GM19455 (cell line): ENCODE results near the gene SSTR5.
"Not testable (repeated sequence)": the region's sequence is repeated elsewhere in the genome, so short reads cannot be mapped to it uniquely, and the experiment has no call there.

Source experiments
- ATAC-seq: cut with Tn5 transposase; IDR thresholded peaks from one replicate; pipeline ENCODE4 v1.9.1; 2021; ENCODE audit not compliant: unreplicated experiment

SSTR5 gene

GRCh38 chr16:1090620-1091587, 18.4 kb downstream of the SSTR5 start:
- ATAC-seq, result no peak

- no peak for ATAC-seq
Observed at GRCh38 chr16:1091992-1092552, 19.5 kb downstream of the SSTR5 start.

- ATAC-seq, result not testable (repeated sequence)
Observed at GRCh38 chr16:1092685-1093283, 20.2 kb downstream of the SSTR5 start.

GRCh38 chr16:1093284-1094123, 21.0 kb downstream of the SSTR5 start:
- ATAC-seq, result no peak

- no peak for ATAC-seq
Observed at GRCh38 chr16:1094124-1094479, 21.6 kb downstream of the SSTR5 start.

- no peak for ATAC-seq
Observed at GRCh38 chr16:1094601-1095449, 22.3 kb downstream of the SSTR5 start.

- ATAC-seq, result no peak
Observed at GRCh38 chr16:1095450-1096168, 23.1 kb downstream of the SSTR5 start.

- no peak for ATAC-seq
Observed at GRCh38 chr16:1096169-1097082, 23.9 kb downstream of the SSTR5 start, which contains the start of gene C1QTNF8. Gene C1QTNF8, minus strand, starts transcription at chr16:1096244. Its CDS starts 1,322 bp downstream, at chr16:1094922.

GRCh38 chr16:1097156-1097555, 24.6 kb downstream of the SSTR5 start:
- ATAC-seq, result no peak

GRCh38 chr16:1097800-1098199, 25.3 kb downstream of the SSTR5 start:
- no peak for ATAC-seq

GRCh38 chr16:1098266-1098991, 25.9 kb downstream of the SSTR5 start:
- ATAC-seq, result no peak

GRCh38 chr16:1099189-1100083, 26.9 kb downstream of the SSTR5 start:
- ATAC-seq, result no peak

- no peak for ATAC-seq
Observed at GRCh38 chr16:1100084-1100800, 27.7 kb downstream of the SSTR5 start.

GRCh38 chr16:1101133-1101532, 28.6 kb downstream of the SSTR5 start:
- no peak for ATAC-seq

GRCh38 chr16:1101573-1102332, 29.2 kb downstream of the SSTR5 start:
- no peak for ATAC-seq
